Esophagus muscularis mucosa (tissue), 4 donors: ENCODE results near the gene FAM118B.

Experiments used
- CTCF ChIP-seq, 3 experiments: fragments of 200-600 bp in 2 of 3; fragments of 450-650 bp in 1 of 3; sonication (generic) in 2 of 3; IDR thresholded peaks; one replicate each; pipeline ENCODE4 v1.5.1; 2017 to 2019; ENCODE audit warnings: antibody characterized with exemption in 3 of 3, mild to moderate bottlenecking in 2 of 3, moderate library complexity in 1 of 3
- EP300 ChIP-seq: sonication (generic); formaldehyde crosslinking; IDR thresholded peaks from one replicate; pipeline ENCODE4 v1.6.1; 2017; ENCODE audit warnings: antibody characterized with exemption
- POLR2A ChIP-seq: fragments of 450-650 bp; IDR thresholded peaks from one replicate; pipeline ENCODE4 v1.6.1; 2017; ENCODE audit warnings: antibody characterized with exemption, moderate library complexity, mild to moderate bottlenecking, low read depth
- POLR2AphosphoS5 ChIP-seq, 2 donors: sonication (generic); formaldehyde crosslinking; IDR thresholded peaks; one replicate each; pipeline ENCODE4 v1.6.1; 2017; ENCODE audit warnings: antibody characterized with exemption in 2 of 2

- no peak for TF ChIP-seq POLR2A
- TF ChIP-seq CTCF (IDR thresholded peaks at IDR 0.05), result no peak
- no peak for TF ChIP-seq EP300
- TF ChIP-seq POLR2AphosphoS5 (IDR thresholded peaks at IDR 0.05), result no peak
Observed at GRCh38 chr11:126198648-126199047, 12.9 kb upstream of the FAM118B start.
